ENCODE results near the gene PJA2.
A peak's percentile ranks its signal among the peaks of the same experiment; 100 is the strongest.
"Not testable (repeated sequence)": the region's sequence is repeated elsewhere in the genome, so short reads cannot be mapped to it uniquely, and the experiment has no call there.

PJA2 gene, protein sequence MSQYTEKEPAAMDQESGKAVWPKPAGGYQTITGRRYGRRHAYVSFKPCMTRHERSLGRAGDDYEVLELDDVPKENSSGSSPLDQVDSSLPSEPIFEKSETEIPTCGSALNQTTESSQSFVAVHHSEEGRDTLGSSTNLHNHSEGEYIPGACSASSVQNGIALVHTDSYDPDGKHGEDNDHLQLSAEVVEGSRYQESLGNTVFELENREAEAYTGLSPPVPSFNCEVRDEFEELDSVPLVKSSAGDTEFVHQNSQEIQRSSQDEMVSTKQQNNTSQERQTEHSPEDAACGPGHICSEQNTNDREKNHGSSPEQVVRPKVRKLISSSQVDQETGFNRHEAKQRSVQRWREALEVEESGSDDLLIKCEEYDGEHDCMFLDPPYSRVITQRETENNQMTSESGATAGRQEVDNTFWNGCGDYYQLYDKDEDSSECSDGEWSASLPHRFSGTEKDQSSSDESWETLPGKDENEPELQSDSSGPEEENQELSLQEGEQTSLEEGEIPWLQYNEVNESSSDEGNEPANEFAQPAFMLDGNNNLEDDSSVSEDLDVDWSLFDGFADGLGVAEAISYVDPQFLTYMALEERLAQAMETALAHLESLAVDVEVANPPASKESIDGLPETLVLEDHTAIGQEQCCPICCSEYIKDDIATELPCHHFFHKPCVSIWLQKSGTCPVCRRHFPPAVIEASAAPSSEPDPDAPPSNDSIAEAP

DNA sequence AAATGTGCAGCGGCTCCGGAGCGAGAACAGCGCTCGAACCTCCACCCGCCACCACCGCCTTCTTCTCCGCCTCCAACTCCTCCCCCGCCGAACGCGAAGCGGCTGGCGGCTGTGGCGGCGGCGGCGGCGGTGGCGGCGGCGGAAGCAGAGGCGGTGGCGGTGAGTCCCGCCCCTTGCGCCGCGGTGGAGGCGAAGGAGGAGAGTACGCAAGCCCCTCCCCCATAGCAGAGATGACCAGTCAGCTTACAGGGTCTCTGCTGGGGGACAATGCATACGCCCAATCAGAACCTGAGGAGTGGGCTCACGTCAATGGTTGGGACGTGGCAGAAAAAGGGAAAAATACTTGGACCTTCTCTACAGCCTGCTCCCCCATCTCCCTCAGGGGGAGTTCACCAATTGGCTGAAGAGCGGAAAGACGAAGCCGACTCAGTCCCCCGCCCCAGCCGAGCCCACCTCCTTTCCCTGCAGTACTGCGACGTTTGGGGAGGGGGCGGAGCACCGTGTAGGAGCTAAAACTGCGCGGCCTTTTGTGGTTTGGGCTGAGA, at the start of gene PJA2:
Gene PJA2, minus strand, starts transcription at position 131 of the 545 bp plus-strand sequence. CDS start 26,541 bp downstream, outside the sequence.
- peak; percentile 100 for DNase-seq

DNA sequence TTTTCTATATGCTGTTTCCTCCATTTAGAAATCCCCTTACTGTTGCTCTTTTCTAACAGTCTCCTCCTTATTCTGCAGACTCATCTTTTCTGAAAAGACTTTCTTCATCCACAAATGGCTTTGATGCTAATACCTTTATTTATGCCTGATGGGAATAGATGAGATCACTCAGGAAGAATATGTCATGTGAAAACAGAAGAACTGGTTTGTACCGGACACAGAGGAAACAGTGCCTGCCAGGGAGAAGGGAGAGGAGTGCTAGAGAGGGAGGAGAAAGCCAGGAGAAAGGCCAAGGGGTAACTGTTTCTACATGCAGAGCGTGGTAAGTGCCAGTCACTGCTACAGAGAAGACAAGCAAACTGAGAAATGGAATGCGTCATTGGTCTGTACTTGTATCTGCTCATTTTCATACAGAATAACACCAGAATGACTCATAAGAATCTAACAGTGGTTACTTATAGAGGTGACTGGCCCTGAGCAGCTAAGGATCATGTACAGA, 45.9 kb upstream of the PJA2 start:
- no peak for DNase-seq

DNA sequence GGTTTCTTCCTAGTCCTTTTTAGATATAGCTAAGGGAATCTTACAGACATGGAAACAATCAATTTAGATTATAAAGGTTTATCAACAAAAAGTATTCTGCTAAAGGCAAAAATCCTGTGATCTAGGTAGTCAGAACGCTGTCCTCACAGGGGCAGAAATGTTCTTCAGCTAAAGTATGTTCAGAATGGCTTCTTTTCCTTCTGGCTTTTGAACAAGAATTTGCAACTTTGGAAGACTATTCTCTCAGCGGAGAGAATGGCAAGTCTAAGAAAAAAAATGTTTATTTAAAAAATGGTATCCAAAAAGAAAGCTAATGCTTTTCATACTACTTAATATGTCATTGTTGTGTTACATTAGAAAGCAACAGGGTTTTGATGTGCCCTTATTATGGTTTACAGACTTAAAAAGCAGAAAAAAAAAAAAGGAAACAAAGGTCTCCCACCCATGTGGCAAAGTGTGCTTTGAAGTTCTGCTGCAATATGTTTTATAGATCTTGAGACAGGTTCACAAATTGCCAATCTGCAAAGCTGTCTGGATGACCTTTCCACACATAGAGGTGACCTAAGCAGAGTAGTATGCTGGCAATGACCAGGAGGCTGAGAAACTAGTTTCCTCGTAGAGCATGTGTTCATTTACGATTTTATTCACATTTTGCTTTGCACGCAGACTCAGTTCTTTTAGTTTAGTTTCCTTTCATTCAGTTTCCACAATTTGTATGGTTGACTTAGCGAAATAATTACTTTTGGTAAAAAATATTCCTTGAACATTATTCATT, 45.1 kb upstream of the PJA2 start:
- no peak for DNase-seq

DNA sequence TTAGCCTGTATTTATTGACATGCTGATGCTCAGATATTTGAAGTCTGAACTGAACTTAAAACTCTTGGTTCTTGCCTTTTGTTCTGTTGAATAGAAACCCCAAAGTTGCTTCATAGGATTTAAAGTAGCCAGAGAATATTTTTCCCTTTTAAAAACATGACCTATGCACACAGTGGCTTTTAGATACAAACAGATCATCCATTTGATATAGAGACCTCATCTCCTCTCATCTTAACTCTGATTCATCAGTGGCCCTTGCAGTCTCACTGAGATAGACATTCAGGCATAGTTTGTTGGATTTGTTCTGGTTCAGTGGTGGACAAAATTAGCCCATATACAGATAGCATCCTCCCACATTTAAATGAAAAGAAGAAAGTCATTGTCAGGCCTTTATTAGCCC, 43.5 kb upstream of the PJA2 start:
- DNase-seq: no peak

DNA sequence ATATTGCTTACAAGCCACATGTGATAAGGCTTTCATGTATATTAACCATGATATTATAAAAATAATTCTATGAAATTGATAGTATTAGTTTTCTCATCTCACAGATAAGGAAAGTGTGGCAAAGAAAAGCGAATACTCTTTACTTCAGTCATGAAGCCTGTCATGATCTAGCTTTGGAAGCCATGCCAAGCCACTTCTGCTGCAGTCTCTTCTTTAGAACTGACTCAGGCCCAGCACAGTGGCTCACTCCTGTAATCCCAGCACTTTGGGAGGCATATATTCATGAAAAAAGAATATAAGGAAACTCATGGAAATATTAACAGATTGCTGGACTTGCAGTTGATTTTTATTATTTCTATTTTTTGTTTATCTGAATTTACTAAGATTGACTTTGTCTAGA, 42.9 kb upstream of the PJA2 start:
- no peak for DNase-seq

DNA sequence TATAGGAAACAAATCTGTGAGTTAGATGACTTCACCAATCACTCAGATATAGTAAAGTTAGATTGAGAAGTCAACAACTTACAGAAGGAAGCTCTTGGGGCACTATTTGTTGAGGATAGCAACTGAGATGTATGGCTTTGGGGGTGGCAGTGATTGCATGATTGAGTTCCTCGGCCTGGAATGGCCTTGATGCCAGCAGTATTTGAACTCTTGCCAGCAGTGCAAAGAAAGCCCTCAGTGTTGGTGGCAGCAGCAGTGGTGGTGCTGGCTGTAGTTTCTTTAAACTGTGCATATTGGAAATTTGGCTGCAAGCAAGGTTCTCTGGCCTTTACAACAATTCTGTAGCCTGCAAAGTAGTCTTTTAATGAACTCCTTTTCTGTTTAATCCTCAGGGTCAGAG, 41.4 kb upstream of the PJA2 start:
- DNase-seq: no peak

DNA sequence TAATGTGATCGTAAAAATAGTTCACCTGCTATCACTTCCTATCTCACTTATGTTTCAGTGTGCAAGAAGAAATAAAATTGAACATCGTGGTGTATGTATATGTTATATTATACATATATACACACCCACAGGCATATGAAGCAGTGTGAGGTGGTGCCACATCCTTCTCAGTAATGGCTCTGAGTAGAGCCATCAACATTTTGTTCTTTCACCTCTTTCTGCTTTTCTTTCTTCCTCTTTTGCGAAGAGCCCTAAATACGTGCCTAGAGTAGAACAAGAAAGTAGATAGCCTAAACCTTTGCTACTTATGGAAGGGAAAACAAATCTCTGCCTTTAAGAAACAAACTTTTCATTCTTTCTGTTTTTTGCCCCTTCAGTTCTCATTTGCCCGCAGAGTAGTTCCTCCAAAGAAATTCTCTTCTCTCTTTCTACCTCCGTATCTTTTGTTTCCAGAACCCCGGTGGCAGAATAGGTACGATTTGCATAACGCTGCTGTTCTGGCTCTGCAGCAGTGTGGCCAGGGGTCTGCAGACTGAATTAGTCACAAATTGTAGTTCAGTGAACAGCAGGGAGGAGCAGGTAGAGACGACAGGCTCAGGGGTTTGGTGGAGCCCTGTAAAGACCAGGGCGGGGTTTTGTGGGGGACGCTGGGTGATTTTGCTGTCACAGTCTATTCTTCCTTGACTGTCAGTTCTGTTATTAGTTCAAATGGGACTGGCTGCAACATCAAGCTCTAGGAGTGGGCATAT, 40.5 kb upstream of the PJA2 start:
- no peak for DNase-seq

DNA sequence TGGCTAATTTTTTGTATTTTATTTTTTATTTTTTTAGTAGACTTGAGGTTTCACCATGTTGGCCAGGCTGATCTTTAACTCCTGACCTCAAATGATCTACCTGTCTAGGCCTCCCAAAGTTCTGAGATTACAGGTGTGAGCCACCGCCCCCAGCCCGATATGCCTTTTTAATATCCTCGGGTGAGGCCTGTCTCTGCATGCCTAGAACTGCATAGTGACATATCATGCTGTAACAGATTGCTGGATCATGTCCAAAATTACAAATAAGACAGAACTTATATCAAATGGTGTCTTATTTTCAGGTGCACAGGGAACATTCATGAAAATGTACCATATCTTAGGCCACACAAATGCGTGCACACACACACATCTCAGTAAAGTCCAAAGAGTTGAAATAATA, 39.1 kb upstream of the PJA2 start:
- DNase-seq: no peak

DNA sequence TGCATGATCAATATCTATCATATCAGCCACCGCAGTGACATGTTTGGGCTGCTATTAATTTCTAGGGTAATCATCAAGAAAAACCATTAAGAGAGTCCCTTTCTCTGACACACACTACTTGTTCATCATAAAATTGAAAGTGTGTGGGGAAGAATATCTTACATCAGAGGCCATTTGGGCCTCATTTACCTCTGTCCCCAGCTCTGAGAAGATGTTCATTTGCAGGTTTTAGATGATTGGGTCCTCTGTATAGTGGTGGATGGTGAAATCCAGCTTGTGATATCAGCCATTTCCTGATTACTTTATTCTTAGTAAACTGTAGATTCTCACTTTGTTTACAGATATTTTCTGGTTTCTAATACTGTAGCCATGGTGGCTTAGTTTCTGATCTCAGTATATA, 29.8 kb upstream of the PJA2 start:
- DNase-seq: no peak

DNA sequence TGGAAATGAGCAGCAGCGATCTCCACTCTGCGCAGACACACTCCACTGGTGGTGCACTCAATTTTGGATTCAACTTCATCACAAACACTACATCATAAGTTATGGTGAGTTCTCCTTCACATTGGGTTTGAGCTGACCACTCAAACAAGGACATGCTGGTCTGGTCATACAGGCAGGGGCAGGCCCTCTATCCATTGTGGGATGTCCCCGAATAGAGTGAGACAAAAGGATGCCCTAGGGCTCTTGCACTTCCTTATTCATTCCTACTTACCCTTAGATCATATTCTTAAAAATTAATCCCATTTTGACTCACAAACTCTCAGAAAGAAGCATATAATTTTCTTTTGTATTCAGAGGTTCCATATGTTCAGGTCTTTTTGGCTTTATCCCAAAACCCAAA, 16.3 kb upstream of the PJA2 start:
- no peak for DNase-seq

DNA sequence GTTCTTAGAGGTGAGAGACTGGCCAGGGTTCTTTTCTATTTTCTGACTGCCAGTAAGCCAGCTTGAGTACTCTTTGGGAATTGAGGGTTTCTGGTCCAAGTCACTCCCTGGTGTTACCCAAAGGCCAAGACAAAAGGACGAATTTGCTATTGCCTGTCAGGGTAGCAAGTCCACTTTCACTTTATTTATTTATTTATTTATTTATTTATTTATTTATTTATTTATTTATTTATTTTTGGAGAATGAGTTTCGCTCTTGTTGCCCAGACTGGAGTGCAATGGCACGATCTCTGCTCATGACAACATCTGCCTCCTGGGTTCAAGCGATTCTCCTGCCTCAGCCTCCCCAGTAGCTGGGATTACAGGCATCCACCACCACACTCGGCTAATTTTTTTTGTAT, 15.7 kb upstream of the PJA2 start:
- not testable (repeated sequence) for DNase-seq

DNA sequence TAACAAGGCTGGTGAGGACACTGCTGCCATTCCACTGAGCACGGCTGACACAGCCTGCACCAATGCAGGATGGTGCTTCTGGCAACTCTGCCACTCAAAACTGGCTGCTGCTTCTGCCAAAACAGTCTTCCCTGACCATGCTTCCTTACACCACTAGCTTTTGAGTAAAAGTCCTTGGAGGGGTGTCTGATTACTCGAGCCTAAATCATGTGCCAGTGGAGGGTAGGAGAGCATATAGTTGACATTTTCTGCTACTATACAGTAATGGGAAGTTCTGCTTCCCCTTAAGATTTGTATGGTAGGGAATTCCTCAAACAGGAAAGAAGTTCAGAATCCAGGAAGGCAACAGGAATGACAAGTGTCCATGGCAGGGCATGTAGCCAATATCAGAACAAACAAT, 12.2 kb upstream of the PJA2 start:
- no peak for DNase-seq

DNA sequence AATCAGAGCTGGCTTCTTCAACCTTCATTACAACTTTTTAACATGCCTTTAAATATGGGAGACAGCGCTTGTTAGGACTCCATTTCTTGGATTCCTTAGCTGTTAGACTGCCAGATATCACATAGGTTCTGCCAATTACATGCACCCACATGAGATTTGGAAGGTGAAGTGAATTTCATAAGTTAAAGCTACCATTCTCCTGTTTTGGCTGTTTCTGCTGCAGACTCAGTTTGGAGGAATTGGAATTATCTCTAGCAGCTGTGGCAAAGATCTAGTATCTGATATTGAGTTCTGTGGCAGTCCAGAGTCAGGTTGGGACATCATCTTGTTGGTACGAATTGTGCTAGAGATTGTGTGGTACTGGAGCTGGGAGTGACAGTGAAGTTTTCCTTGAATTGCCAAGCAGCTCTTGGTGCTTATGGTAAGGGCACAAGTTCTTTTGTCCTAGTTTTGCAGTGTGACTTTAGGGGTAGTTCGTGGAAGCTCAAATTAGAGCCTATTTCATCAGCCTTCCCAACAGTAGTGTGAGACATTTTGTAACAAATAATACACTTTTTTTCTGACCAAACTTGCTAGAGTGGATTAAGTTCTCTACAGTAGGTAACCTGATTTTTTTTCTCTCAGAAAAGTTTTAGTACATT, 9.1 kb upstream of the PJA2 start:
- DNase-seq: peak; percentile 13

DNA sequence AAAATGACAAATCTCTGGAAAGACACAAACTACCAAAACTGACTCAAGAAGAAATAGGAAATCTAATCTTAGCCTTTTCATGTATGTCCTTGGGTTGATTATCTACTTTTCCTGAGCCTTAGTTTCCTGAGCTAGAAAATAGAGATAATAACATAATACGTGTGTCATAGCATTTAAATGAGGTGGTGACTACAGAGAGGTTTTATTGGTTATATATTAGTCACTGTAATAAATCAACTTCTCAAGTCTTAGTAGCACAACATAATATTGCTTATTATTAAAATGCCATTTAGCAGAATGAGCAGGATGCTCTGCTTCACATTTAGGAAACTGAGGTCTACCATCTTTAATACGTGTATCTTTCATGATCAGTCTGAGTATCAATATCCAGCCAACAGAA, 7.1 kb upstream of the PJA2 start:
- DNase-seq: no peak

DNA sequence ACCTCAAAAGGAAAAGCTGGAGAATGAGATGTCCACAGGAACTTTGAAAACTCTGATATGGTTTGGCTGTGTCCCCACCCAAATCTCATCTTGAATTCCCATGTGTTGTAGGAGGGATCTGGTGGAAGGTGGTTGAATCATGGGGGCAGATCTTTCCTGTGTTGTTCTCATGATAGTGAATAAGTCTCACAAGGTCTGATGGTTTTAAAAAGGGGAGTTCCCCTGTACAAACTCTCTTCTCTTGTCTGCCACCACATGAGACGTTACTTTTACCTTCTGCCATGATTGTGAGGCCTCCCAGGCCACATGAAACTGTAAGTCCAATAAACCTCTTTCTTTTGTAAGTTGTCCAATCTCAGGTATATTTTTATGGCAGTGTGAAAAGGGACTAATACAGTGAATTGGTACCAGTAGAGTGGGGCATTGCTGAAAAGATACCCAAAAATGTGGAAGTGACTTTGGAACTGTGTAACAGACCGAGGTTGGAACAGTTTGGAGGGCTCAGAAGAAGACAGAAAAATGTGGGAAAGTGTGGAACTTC, 4.2 kb upstream of the PJA2 start:
- DNase-seq: peak; percentile 16

DNA sequence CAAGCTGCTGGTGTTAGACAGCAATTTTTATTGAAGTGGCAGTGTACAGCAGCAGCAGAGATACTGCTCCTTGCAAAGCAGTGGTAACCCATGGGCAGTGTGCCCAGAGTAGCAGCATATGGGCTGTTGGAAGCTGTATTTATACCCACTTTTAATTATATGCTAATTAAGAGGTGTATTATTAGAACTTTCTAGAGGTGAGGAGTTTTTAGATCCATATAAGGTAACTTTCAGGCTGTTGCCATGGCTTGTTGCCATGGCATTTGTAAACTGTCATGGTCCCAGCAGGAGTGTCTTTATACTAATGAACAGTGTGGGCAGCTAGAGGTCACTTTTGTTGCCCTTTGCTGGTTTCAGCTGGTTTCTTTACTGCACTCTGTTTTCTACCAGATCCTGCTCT, 3.7 kb upstream of the PJA2 start:
- DNase-seq: peak; percentile 52

DNA sequence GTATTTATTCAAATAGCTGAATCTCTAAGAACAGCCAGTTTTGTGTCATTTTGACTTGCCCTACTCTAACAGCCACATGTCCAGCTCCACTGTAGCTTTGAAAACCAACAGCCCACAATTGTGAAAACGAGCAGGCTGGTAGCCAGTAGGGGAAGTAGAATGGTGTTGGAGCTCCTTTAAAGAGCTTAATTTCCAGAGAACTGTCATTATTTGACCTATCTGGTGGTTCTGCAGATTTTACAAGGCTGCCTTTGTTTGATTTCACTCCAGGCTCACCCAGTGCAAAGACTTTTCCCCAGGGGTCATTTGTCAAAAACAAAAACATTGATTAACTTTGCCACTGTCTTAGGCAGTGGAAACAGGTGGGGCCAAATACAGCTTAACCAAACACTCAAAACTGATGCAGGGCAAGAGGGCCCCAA, 3.2 kb upstream of the PJA2 start:
- peak; percentile 51 for DNase-seq

DNA sequence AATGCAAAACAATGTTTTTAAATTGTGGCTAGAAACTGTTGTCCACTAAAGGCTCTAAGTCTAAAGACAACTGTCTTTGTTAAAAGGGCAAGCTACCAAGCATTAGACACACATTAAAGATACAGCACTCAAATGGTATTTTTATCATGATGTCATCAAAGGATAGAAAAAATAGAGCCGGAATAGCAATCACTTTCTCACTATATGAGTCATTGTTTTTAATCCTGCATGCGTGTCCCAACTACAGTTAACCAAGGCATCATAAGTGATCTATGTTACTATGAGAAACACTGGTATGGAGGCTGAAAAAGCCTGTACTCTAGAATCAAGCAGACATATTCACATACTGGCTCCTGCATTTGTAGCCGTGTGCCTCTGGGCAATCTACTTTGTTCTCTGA, 1.9 kb upstream of the PJA2 start:
- DNase-seq: peak; percentile 48

DNA sequence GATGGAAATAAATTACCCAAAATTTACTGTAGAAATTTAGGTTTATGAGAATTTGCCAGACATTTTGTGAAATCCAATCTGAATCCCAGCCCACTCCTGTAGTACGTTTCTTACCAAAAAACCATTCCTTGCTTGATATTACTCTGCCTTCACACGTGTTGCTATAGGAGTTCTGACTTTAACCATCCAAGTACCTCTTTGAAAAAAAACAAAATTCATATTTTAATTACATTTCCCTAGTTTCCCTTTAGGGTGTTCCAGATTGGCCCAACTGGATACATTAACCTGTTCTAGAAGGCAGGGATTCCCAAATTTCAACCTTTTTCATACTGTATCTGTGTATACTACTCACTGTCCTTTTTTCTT, 1.4 kb upstream of the PJA2 start:
- DNase-seq: no peak

DNA sequence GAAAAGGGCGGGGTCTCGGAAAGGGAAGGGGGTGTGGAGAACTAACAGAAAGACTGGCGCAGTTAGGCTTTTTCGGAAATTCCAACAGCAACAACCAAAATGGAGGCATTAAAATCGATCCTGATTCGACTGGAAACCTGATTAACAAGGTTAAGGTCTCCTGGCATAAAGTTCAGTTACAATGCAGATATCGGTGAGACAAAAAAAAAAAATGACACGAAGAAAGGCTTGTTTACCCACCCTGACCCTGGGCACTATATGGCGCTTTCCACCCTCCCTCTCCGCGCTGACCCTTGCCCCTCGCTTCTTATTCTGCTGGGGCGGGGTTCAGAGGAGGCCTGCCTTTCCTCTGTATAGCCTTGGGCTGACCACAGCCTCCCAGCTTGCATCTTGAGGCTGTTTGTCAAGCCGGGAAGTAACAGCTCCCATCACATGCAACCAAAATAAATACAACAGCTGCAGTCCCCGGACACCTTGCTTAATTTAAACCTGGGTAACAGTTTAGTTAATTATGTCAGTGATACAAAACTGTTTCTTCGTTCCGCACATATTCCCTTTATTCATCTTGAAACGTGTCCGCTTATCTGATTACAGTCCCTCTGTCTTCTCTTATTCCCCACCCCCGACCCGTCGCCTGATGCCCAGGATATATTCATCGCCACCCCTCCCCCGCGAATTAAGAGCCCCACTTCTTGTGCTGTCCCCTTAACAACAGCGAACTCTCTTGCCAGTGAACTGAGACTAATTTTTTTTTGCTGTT, 795 bp upstream of the PJA2 start:
- DNase-seq: peak; percentile 88
